Measurements from ENCODE around the gene TGFB1.
A peak's percentile ranks its signal among the peaks of the same experiment; 100 is the strongest.
"Not testable (repeated sequence)": the region's sequence is repeated elsewhere in the genome, so short reads cannot be mapped to it uniquely, and the experiment has no call there.

The TGFB1 gene

DNA sequence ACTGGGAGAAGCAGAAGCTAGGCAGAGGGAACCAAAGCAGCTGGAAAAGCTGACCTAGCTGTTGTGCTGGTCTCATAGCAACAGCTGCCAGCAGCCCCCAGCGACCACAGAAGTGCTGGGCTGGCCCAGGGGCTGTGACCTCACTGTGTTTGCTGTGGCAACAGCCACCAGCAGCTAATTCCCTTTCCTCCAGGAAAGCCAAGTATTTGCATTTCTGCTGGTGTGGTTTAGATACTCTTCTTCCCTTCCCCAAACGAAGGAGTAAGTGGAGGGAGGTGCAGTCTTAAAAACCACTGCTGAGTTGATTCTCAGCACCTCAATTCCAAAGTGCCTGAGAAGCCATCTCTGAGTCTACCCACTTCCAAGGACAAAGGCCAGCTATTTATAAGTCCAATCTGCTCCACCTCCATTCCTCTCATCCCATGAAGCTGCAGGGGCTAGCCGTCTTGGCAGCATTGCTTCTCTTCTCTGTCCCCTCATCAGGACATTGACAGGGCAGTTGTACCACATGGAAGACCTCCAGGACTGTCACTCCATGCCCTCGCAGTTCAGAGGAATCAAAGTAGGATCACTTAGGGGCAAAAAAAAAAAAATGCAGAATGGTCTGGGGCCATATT lies 55.3 kb downstream of the TGFB1 start:
- DNase-seq (ENCODE audit: low read depth), result peak; percentile 82

DNA sequence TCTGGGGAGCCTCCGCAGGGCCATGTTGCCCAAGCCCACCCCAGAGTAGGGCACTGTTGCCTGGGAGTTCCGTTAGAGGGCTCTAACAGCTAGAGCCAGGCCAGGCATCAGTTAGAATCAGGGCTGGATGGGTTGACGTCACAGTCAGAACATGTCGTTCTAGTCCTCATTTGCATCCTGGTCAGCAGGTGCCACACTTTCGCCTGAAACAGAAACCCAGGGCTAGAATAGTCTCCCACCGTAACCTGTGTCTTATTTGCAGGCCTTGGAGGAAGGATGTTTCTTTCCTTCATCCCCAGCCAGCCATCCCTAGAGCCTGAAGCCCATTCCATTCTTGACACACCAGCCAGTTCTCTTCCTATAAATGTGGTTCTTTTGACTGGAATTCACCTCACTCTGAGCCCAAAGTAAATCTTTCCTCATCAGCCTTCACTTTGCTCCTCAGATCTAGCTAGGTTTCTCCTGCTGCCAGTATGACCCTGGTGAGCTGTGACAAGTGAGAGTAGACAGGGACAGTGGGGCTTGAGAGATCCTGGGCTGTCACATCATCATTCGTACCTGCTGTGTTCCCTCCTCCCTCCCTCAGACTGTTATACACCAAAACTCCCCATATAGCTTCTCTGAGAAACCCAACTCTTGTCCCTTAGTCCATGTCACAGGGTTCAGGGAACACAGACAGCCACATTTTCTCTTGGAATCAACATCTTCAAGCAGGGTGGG lies 55.9 kb downstream of the TGFB1 start:
- in situ Hi-C loops (cut with HindIII; ENCODE audit: low sequenced_read_pairs), result no loop called here
- no peak for DNase-seq (ENCODE audit: low read depth)
- TF ChIP-seq, protein P1, sequence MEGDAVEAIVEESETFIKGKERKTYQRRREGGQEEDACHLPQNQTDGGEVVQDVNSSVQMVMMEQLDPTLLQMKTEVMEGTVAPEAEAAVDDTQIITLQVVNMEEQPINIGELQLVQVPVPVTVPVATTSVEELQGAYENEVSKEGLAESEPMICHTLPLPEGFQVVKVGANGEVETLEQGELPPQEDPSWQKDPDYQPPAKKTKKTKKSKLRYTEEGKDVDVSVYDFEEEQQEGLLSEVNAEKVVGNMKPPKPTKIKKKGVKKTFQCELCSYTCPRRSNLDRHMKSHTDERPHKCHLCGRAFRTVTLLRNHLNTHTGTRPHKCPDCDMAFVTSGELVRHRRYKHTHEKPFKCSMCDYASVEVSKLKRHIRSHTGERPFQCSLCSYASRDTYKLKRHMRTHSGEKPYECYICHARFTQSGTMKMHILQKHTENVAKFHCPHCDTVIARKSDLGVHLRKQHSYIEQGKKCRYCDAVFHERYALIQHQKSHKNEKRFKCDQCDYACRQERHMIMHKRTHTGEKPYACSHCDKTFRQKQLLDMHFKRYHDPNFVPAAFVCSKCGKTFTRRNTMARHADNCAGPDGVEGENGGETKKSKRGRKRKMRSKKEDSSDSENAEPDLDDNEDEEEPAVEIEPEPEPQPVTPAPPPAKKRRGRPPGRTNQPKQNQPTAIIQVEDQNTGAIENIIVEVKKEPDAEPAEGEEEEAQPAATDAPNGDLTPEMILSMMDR (IDR thresholded peaks at IDR 0.05; ENCODE audit: low read depth, low read length, missing control alignments), result no peak
- no peak overlapping the region for H3K4me3 ChIP-seq (ENCODE audit: low read depth, low read length)

More for the DNA sequence above, 55.3 kb downstream of the TGFB1 start:
- TF ChIP-seq, protein P1 (IDR thresholded peaks at IDR 0.05; ENCODE audit: low read depth, low read length, missing control alignments), result no peak
- in situ Hi-C loops (cut with HindIII; ENCODE audit: low sequenced_read_pairs), result no loop called here
- H3K4me3 ChIP-seq (ENCODE audit: low read depth, low read length), result no peak overlapping the region

DNA sequence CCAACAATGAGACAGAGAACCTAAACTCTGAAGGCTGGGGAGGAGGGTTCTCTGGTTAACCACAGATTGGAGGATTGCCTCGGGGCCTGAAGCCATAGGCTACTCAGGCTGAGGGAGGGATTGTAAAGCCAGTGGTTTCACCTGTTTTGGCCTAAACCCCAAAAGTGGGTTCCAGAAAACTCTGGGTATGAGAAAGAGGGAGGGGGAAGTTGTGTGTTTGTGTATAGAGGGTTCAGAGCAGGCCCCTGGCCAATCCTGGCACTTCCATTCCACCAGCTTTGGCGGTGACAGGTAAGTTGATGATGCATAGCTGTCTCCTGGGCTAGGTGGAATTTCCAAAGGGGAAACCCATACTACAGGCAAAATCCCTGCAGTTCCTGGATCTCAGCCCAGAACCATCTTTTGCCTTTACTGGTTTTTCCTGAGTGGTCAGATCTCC lies 57.3 kb downstream of the TGFB1 start:
- no peak overlapping the region for H3K4me3 ChIP-seq (ENCODE audit: low read depth, low read length)
- in situ Hi-C loops (cut with HindIII; ENCODE audit: low sequenced_read_pairs), result no loop called here
- DNase-seq (ENCODE audit: low read depth), result no peak
- TF ChIP-seq, protein P1 (IDR thresholded peaks at IDR 0.05; ENCODE audit: low read depth, low read length, missing control alignments), result no peak

DNA sequence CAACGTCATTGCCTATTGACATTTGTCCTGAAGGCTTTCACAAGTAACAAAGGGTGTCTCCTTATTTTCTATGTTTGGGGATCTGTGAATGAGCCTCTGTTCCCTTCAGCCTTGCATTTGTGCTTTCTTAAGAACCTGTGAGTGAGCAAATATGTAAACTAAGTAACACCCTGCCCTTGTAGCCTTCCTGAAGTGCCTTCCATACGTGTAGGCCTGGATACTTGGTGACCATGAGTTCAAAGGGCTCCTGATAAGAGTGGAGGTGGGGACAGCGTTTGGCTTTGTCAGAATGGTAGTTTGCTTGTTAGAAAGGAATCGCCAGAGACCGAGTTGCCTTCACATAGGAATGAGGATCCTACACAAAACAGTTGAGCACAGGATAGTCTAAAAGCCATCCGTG lies 58.2 kb downstream of the TGFB1 start:
- no peak overlapping the region for H3K4me3 ChIP-seq (ENCODE audit: low read depth, low read length)
- in situ Hi-C loops (cut with HindIII; ENCODE audit: low sequenced_read_pairs), result no loop called here
- no peak for DNase-seq (ENCODE audit: low read depth)
- TF ChIP-seq, protein P1 (IDR thresholded peaks at IDR 0.05; ENCODE audit: low read depth, low read length, missing control alignments), result no peak

DNA sequence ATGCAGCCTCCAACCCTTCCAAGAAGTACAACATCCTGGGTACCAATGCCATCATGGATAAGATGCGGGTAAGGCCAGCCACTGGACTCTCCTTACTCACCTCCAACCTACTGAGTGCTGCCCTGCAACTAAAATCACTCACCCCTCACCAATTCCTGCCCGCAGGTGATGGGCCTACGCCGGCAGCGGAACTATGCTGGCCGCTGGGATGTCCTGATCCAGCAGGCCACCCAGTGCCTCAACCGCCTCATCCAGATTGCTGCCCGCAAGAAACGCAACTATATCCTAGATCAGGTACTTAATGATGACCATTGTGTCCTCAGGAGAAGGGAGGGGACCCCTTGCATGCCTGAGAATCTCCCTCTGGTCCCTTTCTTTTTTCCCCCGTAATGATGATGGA lies 59.3 kb downstream of the TGFB1 start:
- no peak overlapping the region for H3K4me3 ChIP-seq (ENCODE audit: low read depth, low read length)
- TF ChIP-seq, protein P1 (IDR thresholded peaks at IDR 0.05; ENCODE audit: low read depth, low read length, missing control alignments), result no peak
- no peak for DNase-seq (ENCODE audit: low read depth)
- in situ Hi-C loops (cut with HindIII; ENCODE audit: low sequenced_read_pairs), result no loop called here

DNA sequence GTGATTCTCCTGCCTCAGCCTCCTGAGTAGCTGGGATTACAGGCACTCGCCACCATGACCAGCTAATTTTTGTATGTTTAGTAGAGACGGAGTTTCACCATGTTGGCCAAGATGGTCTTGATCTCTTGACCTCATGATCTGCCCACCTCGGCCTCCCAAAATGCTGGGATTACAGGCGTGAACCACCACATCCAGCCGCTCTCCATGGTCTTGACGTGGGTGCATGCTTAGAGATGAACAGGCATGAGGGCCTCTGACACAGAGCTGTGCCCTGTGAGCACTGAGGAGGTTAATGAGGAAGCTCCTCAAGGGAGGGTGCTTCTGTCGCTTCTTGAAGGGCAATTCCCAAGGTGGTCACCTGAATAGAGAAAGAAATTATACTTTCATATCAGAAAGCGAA lies 63.9 kb downstream of the TGFB1 start:
- DNase-seq (ENCODE audit: low read depth); in situ Hi-C loops (cut with HindIII; ENCODE audit: low sequenced_read_pairs); H3K4me3 ChIP-seq (ENCODE audit: low read depth, low read length): not testable (repeated sequence)

Measured in astrocyte of the cerebellum (primary cell).